Measurements from ENCODE around the gene RAC2. TPM values are rescaled to one million over a fixed set of nuclear protein-coding genes. Genes with fewer than 3 reads are reported as not detected.

RAC2 gene
- total and polyA plus RNA-seq, 2 of the 8 experiments (the other 6 are each of a cell fraction or from before 2014, with no cell fraction given), result 2.3 to 4.3 TPM

DNA sequence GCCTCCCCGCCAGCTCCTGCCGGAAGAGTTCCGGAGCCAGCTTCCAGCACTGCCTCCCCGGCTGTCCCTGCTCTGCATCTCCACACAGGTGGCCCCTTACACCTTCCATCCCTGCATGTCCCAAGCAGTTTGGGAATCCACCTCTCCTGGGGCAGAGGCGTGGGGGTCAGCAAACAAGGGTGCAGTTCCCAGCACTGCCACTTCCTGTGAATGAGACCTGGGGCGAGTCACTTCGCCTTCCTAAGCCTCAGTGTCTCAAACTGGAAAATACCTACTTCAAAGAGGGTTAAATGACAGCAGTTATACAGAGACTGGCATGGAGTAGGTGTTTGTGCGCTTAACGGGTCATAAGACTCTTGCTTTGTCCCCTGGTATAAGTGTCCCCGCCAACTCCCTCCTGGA, 43.5 kb upstream of the RAC2 start:
- H2AK5ac ChIP-seq (ENCODE audit: low read depth, low read length), result no peak overlapping the region
- no peak overlapping the region for H2BK12ac ChIP-seq (ENCODE audit: low read depth, low read length)
- no peak overlapping the region for H3K27ac ChIP-seq (ENCODE audit: low read depth, low read length)
- no peaks in the 10 kb centered on the region for H3K23me2 ChIP-seq (ENCODE audit: low read depth, low read length)
- H3K4ac ChIP-seq (replicated peaks; ENCODE audit: insufficient read length, low read depth, low read length), result no peak overlapping the region
- peaks cover 0 to 15% (median 3%) of the 10 kb centered on the region in 4 experiments; a peak in 4 of 7 replicates for H3K4me1 ChIP-seq (replicated peaks in 1 of 4; ENCODE audit: control insufficient read depth in 3 of 4, insufficient read depth in 4 of 4, low read length in 3 of 4)
- ChIA-PET POLR2A (ENCODE audit: partially characterized antibody) (no interaction called here), CTCF (ENCODE audit: partially characterized antibody) (interaction anchor here (0.8 to 2.1 kb wide), 5 partner anchors 9 to 170 kb away, joined by 3 to 6 read pairs (median 3); no protein-coding TSS in a partner anchor)
- H2AFZ ChIP-seq (ENCODE audit: low read length), result no peak overlapping the region
- H3K9me3 ChIP-seq (ENCODE audit: insufficient read depth in 2 of 2, low read depth in 1 of 2, low read length in 1 of 2), result peaks cover 0 to 5% of the 10 kb centered on the region in 2 experiments; a peak in 2 of 4 replicates
- H2BK20ac ChIP-seq (ENCODE audit: low read length), result no peak overlapping the region
- H4K91ac ChIP-seq (replicated peaks; ENCODE audit: insufficient read length, low read length), result no peak overlapping the region
- H3K4me2 ChIP-seq (ENCODE audit: insufficient read depth in 1 of 2, low read depth in 2 of 2, low read length in 2 of 2), result no peak overlapping the region
- H3K36me3 ChIP-seq (ENCODE audit: control insufficient read depth in 2 of 4, insufficient read depth in 4 of 4, low read length in 3 of 4), result no peaks in the 10 kb centered on the region
- H2BK120ac ChIP-seq (replicated peaks; ENCODE audit: low read depth, low read length), result no peak overlapping the region
- no peak overlapping the region for H4K5ac ChIP-seq (ENCODE audit: insufficient read length, low read depth, low read length)
- H3K14ac ChIP-seq (ENCODE audit: insufficient read length), result no peak overlapping the region
- H4K8ac ChIP-seq (ENCODE audit: extremely low read depth, insufficient read depth, low read length), result peak overlapping the region; percentile 38; the same call in 1 of the 2 replicates
- no peaks in the 10 kb centered on the region for H3K79me1 ChIP-seq (ENCODE audit: low read depth, low read length)
- H4K20me1 ChIP-seq (replicated peaks in 1 of 2; ENCODE audit: control insufficient read depth in 1 of 2, insufficient read depth in 2 of 2, low read length in 2 of 2), result no peaks in the 10 kb centered on the region
- no peak overlapping the region; the same call in 1 of the 2 replicates for H2BK15ac ChIP-seq (ENCODE audit: low read length)
- no peaks in the 10 kb centered on the region for H3K79me2 ChIP-seq (ENCODE audit: control insufficient read depth in 1 of 2, insufficient read depth in 2 of 2, low read length in 2 of 2)
- no peak for DNase-seq (ENCODE audit: low read depth in 1 of 2, low spot score in 2 of 2)
- H3K18ac ChIP-seq (ENCODE audit: extremely low read depth, low read length), result no peak overlapping the region
- no peak overlapping the region for H2BK5ac ChIP-seq (ENCODE audit: low read depth, low read length)
- no peak overlapping the region for H3K9ac ChIP-seq (replicated peaks in 1 of 4; ENCODE audit: extremely low read depth in 1 of 4, low read depth in 3 of 4, low read length in 3 of 4)
- no peak overlapping the region for H3K56ac ChIP-seq (replicated peaks; ENCODE audit: insufficient read length, low read depth, low read length)
- FAIRE-seq, result no peak
- H3K23ac ChIP-seq (ENCODE audit: insufficient read length), result no peak overlapping the region
- no peak overlapping the region for H3K4me3 ChIP-seq (ENCODE audit: extremely low read depth in 1 of 4, insufficient read depth in 2 of 4, low read depth in 3 of 4, low read length in 4 of 4)
- TF ChIP-seq ASH2L (IDR thresholded peaks at IDR 0.05; ENCODE audit: low read length) (no peak), TCF12 (IDR thresholded peaks at IDR 0.05; ENCODE audit: low read depth, low read length) (no peak), GTF2F1 (IDR thresholded peaks at IDR 0.05; ENCODE audit: borderline replicate concordance, low read depth, low read length) (no peak)
- TF ChIP-seq, protein P1, sequence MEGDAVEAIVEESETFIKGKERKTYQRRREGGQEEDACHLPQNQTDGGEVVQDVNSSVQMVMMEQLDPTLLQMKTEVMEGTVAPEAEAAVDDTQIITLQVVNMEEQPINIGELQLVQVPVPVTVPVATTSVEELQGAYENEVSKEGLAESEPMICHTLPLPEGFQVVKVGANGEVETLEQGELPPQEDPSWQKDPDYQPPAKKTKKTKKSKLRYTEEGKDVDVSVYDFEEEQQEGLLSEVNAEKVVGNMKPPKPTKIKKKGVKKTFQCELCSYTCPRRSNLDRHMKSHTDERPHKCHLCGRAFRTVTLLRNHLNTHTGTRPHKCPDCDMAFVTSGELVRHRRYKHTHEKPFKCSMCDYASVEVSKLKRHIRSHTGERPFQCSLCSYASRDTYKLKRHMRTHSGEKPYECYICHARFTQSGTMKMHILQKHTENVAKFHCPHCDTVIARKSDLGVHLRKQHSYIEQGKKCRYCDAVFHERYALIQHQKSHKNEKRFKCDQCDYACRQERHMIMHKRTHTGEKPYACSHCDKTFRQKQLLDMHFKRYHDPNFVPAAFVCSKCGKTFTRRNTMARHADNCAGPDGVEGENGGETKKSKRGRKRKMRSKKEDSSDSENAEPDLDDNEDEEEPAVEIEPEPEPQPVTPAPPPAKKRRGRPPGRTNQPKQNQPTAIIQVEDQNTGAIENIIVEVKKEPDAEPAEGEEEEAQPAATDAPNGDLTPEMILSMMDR (IDR thresholded peaks at IDR 0.05; ENCODE audit: control extremely low read depth in 1 of 3, insufficient read depth in 1 of 3, low read depth in 1 of 3, low read length in 3 of 3), result peak in 1 of 3 experiments; percentile 5; a peak in 1 of 4 replicates
- no peaks in the 10 kb centered on the region; a peak in 3 of 7 replicates for H3K27me3 ChIP-seq (replicated peaks in 1 of 4; ENCODE audit: control insufficient read depth in 3 of 4, extremely low read depth in 1 of 4, insufficient read depth in 3 of 4, low read length in 3 of 4)
- 88% methylated on average over 10 of the region's 10 CpGs; no CpG with 5 or more reads in 1 of the 2 experiments for WGBS, 2 experiments (ENCODE audit: extremely low coverage in 1 of 2, insufficient coverage in 1 of 2, insufficient read length in 1 of 2, insufficient replicate concordance in 2 of 2, low coverage in 1 of 2, low lambda C conversion rate in 2 of 2, missing lambda C conversion rate in 1 of 2)
